GM19467 (cell line): ENCODE results near the gene PTPRN2.

Source experiments
- ATAC-seq: cut with Tn5 transposase; IDR thresholded peaks from one replicate; pipeline ENCODE4 v1.9.1; 2021; ENCODE audit warnings: mild to moderate bottlenecking, moderate library complexity; ENCODE audit not compliant: unreplicated experiment

PTPRN2 gene

GRCh38 chr7:157553256-157553655 is 1034.4 kb downstream of the PTPRN2 start:
- ATAC-seq: no peak

- no peak for ATAC-seq
Measured at GRCh38 chr7:157552295-157552993, 1035.2 kb downstream of the PTPRN2 start.

DNA sequence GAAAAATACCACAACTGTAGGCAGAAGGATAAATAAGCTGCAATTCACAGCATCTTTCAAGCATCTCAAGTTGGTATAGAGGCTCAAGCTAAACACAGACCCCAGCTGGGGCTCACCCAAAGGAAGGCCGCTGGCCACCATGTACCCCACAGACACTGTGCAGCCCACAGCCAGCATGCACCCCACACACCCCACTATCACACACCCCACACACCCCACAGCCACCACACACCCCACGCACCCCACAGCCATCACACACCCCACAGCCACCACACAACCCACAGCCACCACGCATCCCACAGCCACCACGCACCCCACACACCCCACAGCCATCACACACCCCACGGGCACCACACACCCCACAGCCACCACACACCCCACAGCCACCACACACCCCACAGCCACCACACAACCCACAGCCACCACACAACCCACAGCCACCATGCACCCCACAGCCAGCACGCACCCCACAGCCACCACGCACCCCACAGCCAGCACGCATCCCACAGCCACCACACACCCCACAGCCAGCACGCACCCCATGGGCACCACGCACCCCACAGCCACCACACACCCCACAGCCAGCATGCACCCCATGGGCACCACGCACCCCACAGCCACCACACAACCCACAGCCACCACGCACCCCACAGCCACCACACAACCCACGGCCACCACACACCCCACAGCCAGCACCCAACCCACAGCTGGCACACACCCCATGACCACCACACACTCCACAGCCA is 1036.1 kb downstream of the PTPRN2 start:
- no peak for ATAC-seq

DNA sequence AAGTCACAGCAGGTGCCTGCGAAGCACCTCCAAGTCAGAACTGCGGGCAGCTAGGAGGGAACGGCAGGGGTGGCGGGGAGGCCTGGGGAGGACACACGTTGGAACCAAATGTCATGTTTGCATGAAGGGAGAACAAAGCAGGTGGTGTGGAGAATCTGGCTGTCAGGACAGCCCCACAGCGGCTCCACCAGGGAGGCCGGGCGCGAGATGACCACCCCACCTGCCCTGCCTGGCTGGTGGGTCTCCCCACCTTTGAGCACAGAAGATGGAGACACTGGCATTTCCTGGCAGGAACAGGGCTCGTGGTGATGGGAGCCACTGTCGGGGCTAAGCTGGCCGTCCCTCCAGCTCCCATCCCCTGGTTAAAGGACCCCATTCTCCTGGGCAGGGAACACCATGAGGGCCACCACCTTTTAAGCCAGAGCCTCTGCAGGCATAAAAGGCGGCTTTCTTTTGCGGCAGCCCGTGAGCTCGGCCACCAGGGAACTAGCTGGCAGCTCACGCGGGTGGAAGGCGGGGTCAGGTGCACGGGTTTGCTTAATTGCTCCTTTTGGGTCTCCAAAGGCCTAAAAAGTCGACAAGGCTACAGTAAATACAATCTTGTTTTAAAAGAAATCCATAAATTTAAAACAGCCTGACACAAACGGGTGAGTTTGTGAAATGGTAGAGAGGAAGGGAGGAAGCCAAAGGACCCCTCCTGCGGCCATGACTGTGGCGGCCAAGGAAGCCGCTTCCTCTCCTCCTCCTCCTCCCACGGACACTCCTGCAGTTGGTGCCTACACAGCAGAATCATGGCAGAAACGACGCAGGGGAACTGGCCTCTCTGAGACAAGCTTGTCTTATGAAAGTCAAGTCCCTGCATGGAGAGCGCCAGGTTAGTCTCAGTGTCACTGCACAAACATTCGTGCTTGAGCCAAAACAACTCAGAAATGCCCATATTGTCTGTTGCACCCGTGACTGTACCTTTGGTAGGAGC is 1037.0 kb downstream of the PTPRN2 start:
- no peak for ATAC-seq

DNA sequence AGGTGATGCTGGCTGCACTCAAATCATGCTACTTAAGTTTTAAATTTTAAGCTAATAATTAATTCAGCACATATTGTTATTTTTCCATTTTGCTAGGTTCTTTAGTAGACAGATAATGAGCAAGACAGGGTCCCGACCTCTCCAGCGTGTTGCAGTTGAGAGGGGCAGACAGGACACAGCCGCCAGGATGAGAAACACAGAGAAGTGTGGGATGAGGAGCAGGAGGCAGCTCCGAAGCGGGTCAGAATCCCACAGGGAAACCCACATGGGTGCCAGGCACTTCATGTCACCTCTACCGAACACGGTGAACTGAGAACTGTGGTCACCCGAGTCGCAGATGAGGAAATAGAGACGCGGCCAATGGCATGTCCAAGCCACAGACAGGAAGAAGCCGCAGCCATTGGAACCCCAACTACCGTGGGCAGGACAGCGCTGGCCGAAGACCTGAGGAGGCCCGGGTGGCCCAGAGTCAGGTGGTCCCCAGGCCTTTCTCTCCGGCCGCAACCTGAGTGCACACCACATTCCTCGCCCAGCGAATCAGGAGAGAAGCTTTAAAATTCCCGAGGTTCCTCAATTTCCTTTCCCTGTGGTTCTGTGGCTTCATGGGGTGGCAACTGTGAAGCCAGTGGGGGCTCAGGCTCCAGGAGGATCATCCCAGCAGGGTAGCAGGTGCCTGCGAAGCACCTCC is 1037.9 kb downstream of the PTPRN2 start:
- ATAC-seq: no peak

GRCh38 chr7:157548691-157549303 is 1038.8 kb downstream of the PTPRN2 start:
- no peak for ATAC-seq

- ATAC-seq: no peak
Measured at GRCh38 chr7:157547611-157548010, 1040.0 kb downstream of the PTPRN2 start.

DNA sequence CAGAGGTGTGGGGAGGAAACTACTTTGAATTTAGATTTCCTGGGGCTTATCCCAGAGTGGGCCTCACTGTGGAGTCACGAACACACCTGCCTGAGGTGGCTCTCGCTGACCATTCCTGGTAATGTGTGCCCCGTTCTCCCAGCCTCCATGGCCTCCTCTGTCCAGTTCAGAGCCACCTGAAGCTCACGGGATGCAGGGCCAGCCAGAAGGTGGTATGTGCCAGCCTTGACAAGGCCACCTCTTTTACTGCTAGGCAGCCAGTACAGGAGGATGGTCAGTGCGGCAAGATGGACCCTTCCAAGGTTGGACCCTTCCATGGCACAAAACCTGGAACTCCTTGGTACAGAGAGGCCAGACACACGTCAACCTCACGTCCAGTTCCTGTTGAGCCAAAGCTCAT is 1040.5 kb downstream of the PTPRN2 start:
- no peak for ATAC-seq

GRCh38 chr7:157545681-157546060 is 1042.0 kb downstream of the PTPRN2 start:
- ATAC-seq: no peak

GRCh38 chr7:157544980-157545680 is 1042.5 kb downstream of the PTPRN2 start:
- ATAC-seq: no peak

- no peak for ATAC-seq
Measured at GRCh38 chr7:157544226-157544625, 1043.4 kb downstream of the PTPRN2 start.

DNA sequence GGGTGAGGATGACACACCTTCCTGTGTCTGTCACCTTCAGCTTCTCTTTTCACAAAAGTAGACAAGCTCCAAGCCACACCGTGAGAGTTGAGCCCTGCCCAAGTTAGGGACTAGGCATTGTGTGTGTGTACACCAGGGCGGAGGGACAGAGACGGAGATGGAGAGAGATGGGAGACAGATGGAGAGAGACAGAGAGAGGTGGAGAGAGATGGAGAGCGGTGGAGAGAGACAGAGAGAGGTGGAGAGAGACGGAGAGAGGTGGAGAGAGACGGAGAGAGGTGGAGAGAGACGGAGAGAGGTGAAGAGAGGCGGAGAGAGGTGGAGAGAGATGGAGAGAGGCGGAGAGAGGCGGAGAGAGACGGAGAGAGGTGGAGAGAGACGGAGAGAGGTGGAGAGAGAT is 1043.8 kb downstream of the PTPRN2 start:
- ATAC-seq: no peak

DNA sequence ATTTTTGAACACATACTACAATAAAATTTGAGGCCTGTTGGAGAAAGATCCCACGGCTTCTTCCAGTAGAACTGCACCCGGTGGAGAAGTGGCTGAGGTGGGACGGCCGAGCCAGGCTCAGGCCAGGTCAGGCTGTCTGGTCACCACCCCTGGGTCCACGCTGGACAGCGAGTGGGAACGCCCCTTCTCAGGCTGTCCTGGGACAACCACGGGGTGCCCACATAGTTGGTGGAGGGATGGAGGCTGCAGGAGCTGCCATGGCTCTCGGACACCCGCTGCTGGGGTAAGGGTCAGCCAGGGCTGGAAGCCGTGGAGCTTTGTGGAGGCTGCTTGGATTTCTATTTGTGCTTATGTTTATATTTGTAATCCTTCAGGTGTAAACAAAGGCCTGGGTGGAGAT is 1044.3 kb downstream of the PTPRN2 start:
- ATAC-seq: no peak

DNA sequence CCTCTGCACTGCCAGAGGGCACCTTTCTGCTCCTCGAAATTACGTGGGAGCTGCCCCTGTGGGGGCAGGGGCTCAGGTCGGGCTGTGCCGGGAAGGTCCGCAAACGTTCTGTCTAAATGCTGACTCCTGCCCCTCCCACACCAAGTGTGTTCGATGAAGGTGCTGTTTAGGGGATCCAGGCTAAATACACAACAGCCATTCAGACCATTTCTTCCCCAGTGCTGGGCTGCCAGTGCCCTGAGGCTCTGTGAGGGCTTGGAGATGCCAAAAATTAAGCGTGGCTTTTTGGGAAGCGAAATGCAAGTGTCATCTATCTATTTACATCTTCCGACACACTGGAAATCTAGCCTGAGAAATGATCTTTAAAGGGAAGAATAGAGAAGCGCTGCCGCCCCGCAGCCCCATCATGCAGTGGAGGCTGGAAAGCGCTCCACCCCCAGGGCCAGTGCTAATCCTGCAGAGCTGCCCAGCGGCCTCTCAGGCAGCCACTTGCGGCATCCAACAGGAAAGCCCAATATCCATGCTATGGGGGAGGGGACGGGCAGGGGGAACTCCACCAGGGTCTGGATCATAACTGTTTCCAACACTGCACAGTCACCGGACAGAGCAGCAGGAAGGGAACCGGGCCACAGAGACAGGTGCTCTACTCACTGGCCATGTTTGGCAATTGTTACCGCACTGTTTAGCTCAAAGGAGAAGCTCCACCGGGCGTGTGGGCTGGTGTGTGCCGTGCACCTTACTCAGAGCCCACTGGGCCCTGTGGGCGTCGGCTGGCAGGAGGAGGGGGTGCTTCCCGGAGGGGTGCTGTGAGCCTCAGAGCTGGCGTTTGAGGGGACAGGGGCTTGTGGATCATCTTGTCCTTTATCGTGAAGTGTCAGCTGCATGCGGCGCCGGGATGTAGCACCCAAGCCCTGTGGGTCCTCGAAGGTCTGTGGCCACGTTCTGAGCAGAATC is 1045.3 kb downstream of the PTPRN2 start:
- ATAC-seq: no peak

DNA sequence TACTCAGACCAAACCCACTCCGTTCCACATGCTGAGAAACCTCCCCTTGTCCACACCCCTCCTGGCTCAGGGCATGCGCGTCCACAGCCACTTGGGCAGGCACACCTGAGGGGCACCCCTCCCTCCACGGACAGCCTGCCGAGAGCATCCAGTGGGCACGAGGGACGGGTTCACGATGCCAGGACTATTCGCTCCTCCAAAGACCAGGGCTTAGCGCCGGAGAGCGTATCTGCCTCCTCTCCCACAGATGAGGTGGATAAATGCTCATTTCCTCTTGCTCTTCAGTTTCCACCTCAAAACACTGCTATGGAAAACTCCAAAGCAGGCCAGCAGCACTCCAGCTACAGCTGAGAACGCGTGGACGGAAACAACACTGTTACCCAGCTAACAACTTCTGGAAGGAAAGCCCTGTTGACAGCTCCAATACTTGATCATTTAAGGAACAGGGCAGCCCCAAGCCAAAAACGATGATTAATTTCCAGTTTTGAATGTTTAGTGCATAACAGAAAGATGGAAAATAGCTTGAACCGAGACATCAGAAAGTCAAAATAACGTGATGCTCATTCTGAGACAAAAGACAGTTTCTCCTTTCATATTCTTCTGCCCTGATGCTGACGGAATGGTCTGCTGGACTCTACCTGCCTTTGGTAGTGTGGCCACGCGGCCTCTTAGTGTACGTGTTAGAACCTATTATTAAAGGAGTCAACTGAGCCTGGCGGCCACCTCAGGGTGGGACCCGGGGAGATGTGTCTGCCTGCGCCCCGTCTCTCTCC is 1046.1 kb downstream of the PTPRN2 start:
- no peak for ATAC-seq

DNA sequence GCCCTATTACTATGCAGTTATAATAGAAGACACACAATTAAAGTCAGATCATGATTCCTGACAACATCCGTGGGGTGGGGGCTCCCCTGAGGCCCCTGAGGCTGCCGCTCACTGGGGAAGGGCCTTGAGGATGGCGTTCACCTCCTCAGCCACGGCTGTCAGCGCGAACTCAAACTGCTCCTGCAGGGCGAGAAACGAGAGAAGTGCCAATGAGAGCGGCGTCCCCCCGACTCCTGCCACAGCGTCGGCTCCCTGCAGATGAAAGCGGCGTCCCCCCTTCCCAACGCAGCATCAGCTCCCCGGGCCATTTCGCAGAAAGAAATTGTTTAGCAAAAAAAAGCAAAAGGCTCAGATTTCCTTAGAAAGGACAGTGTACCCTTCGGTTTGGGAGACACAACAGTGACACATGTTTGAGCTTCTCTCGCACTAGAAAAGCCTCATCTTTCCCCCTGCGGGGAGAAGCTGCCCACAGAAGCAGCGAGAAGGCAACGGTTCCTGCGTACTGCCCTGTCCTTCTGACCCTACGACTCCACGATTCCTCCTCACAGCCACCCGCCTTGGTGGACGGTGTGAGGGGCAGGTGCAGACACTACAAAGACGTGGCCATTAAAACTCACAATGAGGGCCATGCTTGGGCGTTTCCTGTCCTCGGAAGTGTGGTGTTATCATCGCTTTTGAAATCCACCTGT is 1046.9 kb downstream of the PTPRN2 start:
- ATAC-seq: no peak

DNA sequence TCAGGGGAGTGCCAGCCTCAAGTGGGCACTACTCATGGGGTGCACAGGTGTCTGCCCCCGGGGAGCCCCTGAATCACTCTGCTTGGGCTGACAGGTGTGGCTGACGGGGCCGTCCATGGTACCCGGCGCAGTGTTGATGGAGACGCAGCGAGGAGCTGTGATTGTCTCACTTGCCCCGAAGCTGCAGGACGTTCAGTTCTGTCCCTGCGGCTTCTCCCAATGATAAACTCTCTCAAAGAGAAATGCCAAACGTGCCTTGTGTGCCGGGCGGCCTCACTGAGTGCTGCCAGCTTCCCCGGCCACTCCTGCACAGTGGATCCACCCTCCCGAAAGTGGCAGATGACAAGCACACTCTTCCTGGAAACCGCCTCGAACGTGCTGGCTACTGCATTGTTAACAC is 1047.6 kb downstream of the PTPRN2 start:
- ATAC-seq: no peak
